MM.1S (cell line): ENCODE data around the gene JPH3.

Experiments used
- DNase-seq: peaks from one replicate; pipeline ENCODE4 v3.0.0-alpha.2; 2015
- H2AFZ ChIP-seq: fragments of 300-600 bp; sonication (generic); 2 replicates; pipeline ENCODE4 v1.6.0; 2016; ENCODE audit warnings: antibody characterized with exemption, low read length
- H3F3A ChIP-seq: fragments of 300-600 bp; sonication (generic); 2 replicates; pipeline ENCODE4 v1.6.1; 2016; ENCODE audit warnings: mild to moderate bottlenecking, antibody characterized with exemption, low read length, moderate library complexity, mixed read lengths; ENCODE audit not compliant: insufficient read depth
- H3K27ac ChIP-seq: fragments of 300-600 bp; sonication (generic); 2 replicates; pipeline ENCODE4 v1.5.1; 2016; ENCODE audit warnings: mild to moderate bottlenecking, low read length
- H3K27me3 ChIP-seq: fragments of 300-600 bp; sonication (generic); replicated peaks from 2 replicates; pipeline ENCODE4 v1.6.0; 2016; ENCODE audit warnings: low read length; ENCODE audit not compliant: insufficient read depth
- H3K36me3 ChIP-seq: fragments of 300-600 bp; sonication (generic); replicated peaks from 2 replicates; pipeline ENCODE4 v1.6.1; 2016; ENCODE audit warnings: mild to moderate bottlenecking, low read length, mixed read lengths; ENCODE audit not compliant: insufficient read depth
- H3K4me1 ChIP-seq: fragments of 300-600 bp; sonication (generic); 2 replicates; pipeline ENCODE4 v1.6.1; 2016; ENCODE audit warnings: low read length, mixed read lengths
- H3K4me2 ChIP-seq: fragments of 300-600 bp; sonication (generic); 2 replicates; pipeline ENCODE4 v1.6.0; 2016; ENCODE audit warnings: low read depth, low read length
- H3K4me3 ChIP-seq: fragments of 300-600 bp; sonication (generic); 2 replicates; pipeline ENCODE4 v1.5.1; 2016; ENCODE audit warnings: low read length, mixed read lengths
- H3K79me2 ChIP-seq: fragments of 300-600 bp; sonication (generic); 2 replicates; pipeline ENCODE4 v1.6.1; 2016; ENCODE audit warnings: mixed run types, low read length, mixed read lengths
- H3K9ac ChIP-seq: fragments of 300-600 bp; sonication (generic); 2 replicates; pipeline ENCODE4 v1.6.1; 2016; ENCODE audit warnings: low read length, mixed read lengths
- H3K9me2 ChIP-seq: fragments of 300-600 bp; sonication (generic); replicated peaks from 2 replicates; pipeline ENCODE4 v1.6.1; 2016; ENCODE audit warnings: mild to moderate bottlenecking, low read length, mixed read lengths; ENCODE audit not compliant: insufficient read depth
- H3K9me3 ChIP-seq: fragments of 300-600 bp; sonication (generic); replicated peaks from 2 replicates; pipeline ENCODE4 v1.6.1; 2016; ENCODE audit warnings: mild to moderate bottlenecking, low read length, mixed read lengths; ENCODE audit not compliant: insufficient read depth
- H4K20me1 ChIP-seq: fragments of 300-600 bp; sonication (generic); 2 replicates; pipeline ENCODE4 v1.6.1; 2016; ENCODE audit warnings: mild to moderate bottlenecking, low read length, moderate library complexity, mixed read lengths; ENCODE audit not compliant: insufficient read depth
- EZH2 ChIP-seq: fragments of 300-600 bp; sonication (generic); optimal IDR thresholded peaks from 2 replicates; pipeline ENCODE3; 2017; ENCODE audit warnings: low read depth, mild to moderate bottlenecking, antibody characterized with exemption, low read length, mixed read lengths
- EZH2phosphoT487 ChIP-seq: fragments of 300-600 bp; sonication (generic); IDR thresholded peaks from 2 replicates; pipeline ENCODE4 v1.6.1; 2018; ENCODE audit warnings: antibody characterized with exemption, low read length
- TF ChIP-seq, protein P1 (sequence below): fragments of 300-600 bp; sonication (generic); IDR thresholded peaks from 2 replicates; pipeline ENCODE4 v1.5.1; 2016; ENCODE audit warnings: antibody characterized with exemption, low read length, mixed read lengths

The JPH3 gene

DNA sequence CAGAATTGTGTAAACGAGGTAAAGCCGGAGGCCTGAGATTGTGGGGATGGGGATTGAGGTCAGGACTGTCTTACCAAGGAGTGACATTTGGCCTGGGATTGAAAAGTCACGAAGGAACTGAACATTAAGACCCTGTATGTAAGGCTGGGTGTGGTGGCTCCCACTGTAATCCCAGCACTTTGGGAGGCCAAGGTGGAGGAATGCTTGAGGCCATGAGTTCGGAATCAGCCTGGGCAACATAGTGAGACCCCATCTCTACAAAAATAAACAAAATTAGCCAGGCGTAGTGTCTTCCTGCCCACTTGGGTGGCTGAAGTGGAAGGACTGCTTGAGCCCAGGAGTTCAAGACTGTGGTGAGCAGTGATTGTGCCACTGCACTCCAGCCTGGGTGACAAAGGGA is 75.5 kb downstream of the JPH3 start:
- Histone ChIP-seq H3K36me3 (no peaks in the 10 kb centered on the region), H3K4me1 (no peaks in the 10 kb centered on the region), H3K27ac (no peak overlapping the region), H3K79me2 (no peaks in the 10 kb centered on the region), H2AFZ (no peak overlapping the region), H3K4me3 (no peak overlapping the region), H3K9me2 (no peaks in the 10 kb centered on the region), H4K20me1 (no peaks in the 10 kb centered on the region), H3K27me3 (peaks cover 6% of the 10 kb centered on the region; the same call in 1 of the 2 replicates), H3F3A (no peaks in the 10 kb centered on the region), H3K9me3 (no peaks in the 10 kb centered on the region), H3K4me2 (no peak overlapping the region), H3K9ac (no peak overlapping the region)
- no peak for DNase-seq
- TF ChIP-seq, protein P1, sequence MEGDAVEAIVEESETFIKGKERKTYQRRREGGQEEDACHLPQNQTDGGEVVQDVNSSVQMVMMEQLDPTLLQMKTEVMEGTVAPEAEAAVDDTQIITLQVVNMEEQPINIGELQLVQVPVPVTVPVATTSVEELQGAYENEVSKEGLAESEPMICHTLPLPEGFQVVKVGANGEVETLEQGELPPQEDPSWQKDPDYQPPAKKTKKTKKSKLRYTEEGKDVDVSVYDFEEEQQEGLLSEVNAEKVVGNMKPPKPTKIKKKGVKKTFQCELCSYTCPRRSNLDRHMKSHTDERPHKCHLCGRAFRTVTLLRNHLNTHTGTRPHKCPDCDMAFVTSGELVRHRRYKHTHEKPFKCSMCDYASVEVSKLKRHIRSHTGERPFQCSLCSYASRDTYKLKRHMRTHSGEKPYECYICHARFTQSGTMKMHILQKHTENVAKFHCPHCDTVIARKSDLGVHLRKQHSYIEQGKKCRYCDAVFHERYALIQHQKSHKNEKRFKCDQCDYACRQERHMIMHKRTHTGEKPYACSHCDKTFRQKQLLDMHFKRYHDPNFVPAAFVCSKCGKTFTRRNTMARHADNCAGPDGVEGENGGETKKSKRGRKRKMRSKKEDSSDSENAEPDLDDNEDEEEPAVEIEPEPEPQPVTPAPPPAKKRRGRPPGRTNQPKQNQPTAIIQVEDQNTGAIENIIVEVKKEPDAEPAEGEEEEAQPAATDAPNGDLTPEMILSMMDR: no peak
- no peak for TF ChIP-seq EZH2phosphoT487
- no peak for TF ChIP-seq EZH2

DNA sequence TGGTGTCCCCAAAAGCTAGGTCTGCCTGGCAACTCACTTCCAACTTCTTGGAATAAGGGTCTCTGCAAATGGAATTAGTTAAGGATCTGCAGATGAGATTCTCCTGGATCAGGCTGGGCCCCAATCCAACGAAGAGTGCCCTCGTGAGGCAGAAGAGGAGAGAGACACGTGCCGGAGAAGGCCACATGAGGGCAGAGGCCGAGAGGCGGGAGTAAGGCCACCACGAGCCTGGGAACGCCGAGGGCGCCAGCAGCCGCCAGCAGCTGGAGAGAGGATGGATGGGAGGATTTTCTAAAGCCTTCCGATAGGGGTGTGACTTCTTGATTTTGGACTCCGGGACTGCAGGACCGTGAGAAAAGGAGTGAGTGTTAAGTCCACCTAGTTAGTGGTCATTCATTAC is 76.3 kb downstream of the JPH3 start:
- no peak for TF ChIP-seq EZH2phosphoT487
- TF ChIP-seq EZH2: no peak
- TF ChIP-seq, protein P1: no peak
- H3K36me3 ChIP-seq: no peaks in the 10 kb centered on the region
- no peaks in the 10 kb centered on the region for H3F3A ChIP-seq
- H3K4me1 ChIP-seq: no peaks in the 10 kb centered on the region
- no peaks in the 10 kb centered on the region; the same call in 1 of the 2 replicates for H3K27me3 ChIP-seq
- H3K79me2 ChIP-seq: no peaks in the 10 kb centered on the region
- no peak overlapping the region for H3K4me3 ChIP-seq
- no peaks in the 10 kb centered on the region for H3K9me2 ChIP-seq
- DNase-seq: no peak
- H2AFZ ChIP-seq: no peak overlapping the region
- no peaks in the 10 kb centered on the region for H3K9me3 ChIP-seq
- no peaks in the 10 kb centered on the region for H4K20me1 ChIP-seq
- H3K27ac ChIP-seq: no peak overlapping the region
- no peak overlapping the region for H3K9ac ChIP-seq
- H3K4me2 ChIP-seq: no peak overlapping the region

DNA sequence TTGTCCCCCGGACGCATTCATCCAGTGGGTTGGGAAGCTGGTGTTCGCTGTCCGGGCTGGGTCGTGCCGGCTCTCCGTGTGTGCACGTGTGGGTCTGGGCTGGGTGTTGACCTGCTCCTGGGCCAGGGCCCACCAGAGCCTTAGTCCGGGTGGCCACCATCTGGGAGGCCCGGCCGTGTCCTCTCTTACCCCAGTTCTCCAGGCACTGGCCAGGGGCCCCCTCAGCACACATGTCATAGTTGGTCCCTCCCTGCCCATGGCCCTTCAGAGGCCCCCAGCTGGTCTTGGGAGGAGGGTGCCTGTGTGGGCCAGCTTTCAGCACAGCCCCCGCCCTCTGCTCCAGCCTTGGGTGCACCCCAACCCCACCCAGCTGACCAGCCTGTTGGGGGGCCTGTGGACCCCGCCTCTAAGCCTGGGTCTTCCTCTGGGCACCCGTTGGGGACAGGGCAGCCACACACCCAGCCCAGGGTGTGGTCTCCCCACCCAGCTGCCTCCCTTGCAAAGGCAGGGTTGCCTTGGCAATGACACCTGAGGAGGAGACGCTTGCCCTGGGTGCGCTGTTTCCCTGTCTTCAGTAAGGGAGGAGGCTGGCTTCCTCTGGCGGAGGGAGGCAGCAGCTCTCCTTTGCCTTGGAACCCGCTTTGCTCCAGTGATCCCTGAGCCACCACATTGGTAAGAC is 77.4 kb downstream of the JPH3 start:
- no peaks in the 10 kb centered on the region for H4K20me1 ChIP-seq
- no peak overlapping the region for H3K4me3 ChIP-seq
- TF ChIP-seq, protein P1: no peak
- TF ChIP-seq EZH2phosphoT487 (no peak), EZH2 (no peak)
- H2AFZ ChIP-seq: no peak overlapping the region
- H3K9me2 ChIP-seq: no peaks in the 10 kb centered on the region
- H3F3A ChIP-seq: no peaks in the 10 kb centered on the region
- no peak for DNase-seq
- H3K4me2 ChIP-seq: no peak overlapping the region
- no peak overlapping the region for H3K9ac ChIP-seq
- no peaks in the 10 kb centered on the region for H3K36me3 ChIP-seq
- no peaks in the 10 kb centered on the region for H3K79me2 ChIP-seq
- no peaks in the 10 kb centered on the region for H3K9me3 ChIP-seq
- no peaks in the 10 kb centered on the region; the same call in 1 of the 2 replicates for H3K27me3 ChIP-seq
- H3K27ac ChIP-seq: no peak overlapping the region
- H3K4me1 ChIP-seq: no peaks in the 10 kb centered on the region
